ENCODE measurements around the gene AATK. TPM values are rescaled to one million over a fixed set of nuclear protein-coding genes. Genes with fewer than 3 reads are reported as not detected.

The AATK gene
- total and polyA plus RNA-seq, 2 donors (not counting 3 experiments of a cell fraction or from before 2014, with no cell fraction given) = 0.69 to 1.00 TPM

DNA sequence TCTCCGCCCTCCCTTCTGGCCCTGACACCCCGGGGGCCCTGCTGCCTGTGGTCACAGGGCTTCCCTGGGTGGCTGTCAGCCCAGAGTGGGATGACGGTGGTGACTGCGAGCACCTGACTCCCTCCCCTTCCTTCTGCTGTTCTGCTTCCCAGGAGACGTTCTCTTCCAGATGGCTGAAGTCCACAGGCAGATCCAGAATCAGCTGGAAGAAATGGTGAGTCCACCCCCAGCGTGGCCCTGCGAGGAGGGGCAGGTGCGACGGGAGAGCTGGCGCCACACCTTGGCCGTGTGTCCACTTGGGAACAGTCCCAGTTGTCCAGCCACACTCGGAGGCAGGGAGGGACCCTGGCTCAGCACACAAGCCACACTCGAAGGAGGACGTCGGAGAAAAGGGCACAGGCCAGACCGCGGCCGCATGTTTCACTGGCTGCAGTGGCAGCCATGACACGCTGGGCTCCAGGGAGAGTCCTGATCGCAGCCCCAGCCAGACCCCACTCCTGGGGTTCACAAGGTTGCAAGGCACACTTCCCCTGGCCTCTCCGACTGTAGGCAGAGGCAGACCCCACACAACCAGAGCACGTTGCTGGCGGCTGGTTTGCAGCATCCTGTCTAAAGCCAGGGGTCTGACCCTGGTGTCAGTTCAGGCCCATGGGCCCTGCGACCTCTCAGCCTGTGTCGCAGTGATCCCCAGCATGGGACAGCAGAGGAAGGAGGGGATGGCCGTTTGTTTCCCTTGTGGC lies 81.2 kb downstream of the AATK start:
- dilution Hi-C loops (cut with MboI; ENCODE audit: extremely low pct_ligation_motif_present, low sequenced_read_pairs) = no loop called here
- no peak for FAIRE-seq
- TF ChIP-seq EZH2 (IDR thresholded peaks at IDR 0.05; ENCODE audit: borderline replicate concordance, low read depth, low read length, severe bottlenecking) = no peak
- Histone ChIP-seq H3K27me3 (ENCODE audit: control insufficient read depth in 2 of 2, insufficient read depth in 2 of 2, low read length in 2 of 2) (no peaks in the 10 kb centered on the region), H3K9me3 (replicated peaks; ENCODE audit: control insufficient read depth, insufficient read depth, low read length) (no peaks in the 10 kb centered on the region), H3K4me2 (ENCODE audit: insufficient read depth, low read length) (no peak overlapping the region), H3K4me1 (ENCODE audit: control insufficient read depth, extremely low read depth, insufficient read depth, low read length) (no peaks in the 10 kb centered on the region), H3K79me2 (ENCODE audit: control insufficient read depth, insufficient read depth, low read length) (no peaks in the 10 kb centered on the region), H3K27ac (ENCODE audit: insufficient read depth, low read depth, low read length) (no peak overlapping the region), H3K9ac (replicated peaks; ENCODE audit: extremely low read depth, insufficient read depth, low read length) (no peak overlapping the region), H3K9me1 (replicated peaks; ENCODE audit: control insufficient read depth, extremely low read depth, insufficient read depth, low read length) (no peaks in the 10 kb centered on the region), H2AFZ (ENCODE audit: low read depth, low read length) (no peak overlapping the region), H4K20me1 (replicated peaks; ENCODE audit: control insufficient read depth, extremely low read depth, insufficient read depth, low read length) (no peaks in the 10 kb centered on the region), H3K4me3 (replicated peaks in 1 of 3; ENCODE audit: insufficient read depth in 1 of 3, low read depth in 1 of 3, low read length in 3 of 3) (no peak overlapping the region), H3K36me3 (ENCODE audit: control insufficient read depth in 2 of 2, extremely low read depth in 1 of 2, insufficient read depth in 2 of 2, low read length in 2 of 2) (no peaks in the 10 kb centered on the region)
- no TSS peak for BruUV-seq (replicated peaks)
- ChIA-PET POLR2A (no interaction called here), CTCF (interaction anchor here (1.7 kb wide), 1 partner anchor 13 kb away, joined by 11 read pairs; no protein-coding TSS in a partner anchor)
- intact Hi-C loops (cut with micrococcal nuclease) = no loop called here
- no peak for DNase-seq (ENCODE audit: low read depth, low spot score)

DNA sequence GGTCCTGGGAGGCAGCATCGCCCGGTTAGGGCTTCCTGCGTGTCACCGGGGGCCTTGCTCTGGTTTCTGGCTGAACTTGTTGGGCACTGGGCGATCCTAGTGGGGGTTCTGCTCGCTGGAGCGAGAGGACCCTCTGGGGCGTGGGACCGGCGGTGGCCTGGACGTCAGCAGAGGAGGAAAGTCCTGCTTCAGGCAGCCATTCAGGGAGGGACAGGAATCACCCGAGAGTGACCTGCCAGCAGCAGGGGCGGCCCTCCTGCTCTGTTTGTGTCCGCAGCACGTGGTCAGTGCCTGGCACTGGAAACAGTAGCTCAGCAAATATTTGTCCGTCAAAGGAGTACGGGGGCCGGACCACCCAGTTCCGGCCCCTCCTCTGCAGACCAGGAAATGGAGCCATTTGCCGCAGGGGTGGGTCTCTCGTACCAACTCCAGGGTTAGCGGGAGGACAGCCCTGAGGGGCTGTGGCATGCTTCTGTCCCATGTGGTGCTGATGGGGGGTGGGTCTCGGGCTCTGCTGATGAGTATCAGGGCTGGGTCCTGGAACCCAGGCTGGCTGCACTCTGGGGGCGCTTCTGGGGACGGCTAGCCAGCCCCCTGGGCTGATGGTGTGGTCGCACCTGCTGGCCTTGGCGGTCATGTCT lies 82.8 kb downstream of the AATK start:
- Histone ChIP-seq H3K4me1 (ENCODE audit: control insufficient read depth, extremely low read depth, insufficient read depth, low read length) (no peaks in the 10 kb centered on the region), H3K4me3 (replicated peaks in 1 of 3; ENCODE audit: insufficient read depth in 1 of 3, low read depth in 1 of 3, low read length in 3 of 3) (no peak overlapping the region), H3K79me2 (ENCODE audit: control insufficient read depth, insufficient read depth, low read length) (no peaks in the 10 kb centered on the region), H4K20me1 (replicated peaks; ENCODE audit: control insufficient read depth, extremely low read depth, insufficient read depth, low read length) (no peaks in the 10 kb centered on the region), H2AFZ (ENCODE audit: low read depth, low read length) (no peak overlapping the region), H3K27ac (ENCODE audit: insufficient read depth, low read depth, low read length) (no peak overlapping the region), H3K9me3 (replicated peaks; ENCODE audit: control insufficient read depth, insufficient read depth, low read length) (no peaks in the 10 kb centered on the region), H3K9ac (replicated peaks; ENCODE audit: extremely low read depth, insufficient read depth, low read length) (no peak overlapping the region), H3K36me3 (ENCODE audit: control insufficient read depth in 2 of 2, extremely low read depth in 1 of 2, insufficient read depth in 2 of 2, low read length in 2 of 2) (no peaks in the 10 kb centered on the region), H3K9me1 (replicated peaks; ENCODE audit: control insufficient read depth, extremely low read depth, insufficient read depth, low read length) (no peaks in the 10 kb centered on the region), H3K4me2 (ENCODE audit: insufficient read depth, low read length) (no peak overlapping the region), H3K27me3 (ENCODE audit: control insufficient read depth in 2 of 2, insufficient read depth in 2 of 2, low read length in 2 of 2) (no peaks in the 10 kb centered on the region)
- dilution Hi-C loops (cut with MboI; ENCODE audit: extremely low pct_ligation_motif_present, low sequenced_read_pairs) = no loop called here
- intact Hi-C loops (cut with micrococcal nuclease) = no loop called here
- BruUV-seq (replicated peaks) = no TSS peak
- TF ChIP-seq EZH2 (IDR thresholded peaks at IDR 0.05; ENCODE audit: borderline replicate concordance, low read depth, low read length, severe bottlenecking) (no peak), MYC (IDR thresholded peaks at IDR 0.05; ENCODE audit: low read depth, low read length) (no peak), GATA2 (IDR thresholded peaks at IDR 0.05; ENCODE audit: insufficient read depth, insufficient read length, low read depth, low read length) (no peak), POLR2AphosphoS5 (IDR thresholded peaks at IDR 0.05; ENCODE audit: insufficient read depth, low read depth, low read length) (no peak), JUN (IDR thresholded peaks at IDR 0.05; ENCODE audit: borderline replicate concordance, insufficient read depth, insufficient read length, low read depth) (no peak), POLR2A (IDR thresholded peaks at IDR 0.05; ENCODE audit: low read depth, low read length) (no peak)
- TF ChIP-seq, protein P1, sequence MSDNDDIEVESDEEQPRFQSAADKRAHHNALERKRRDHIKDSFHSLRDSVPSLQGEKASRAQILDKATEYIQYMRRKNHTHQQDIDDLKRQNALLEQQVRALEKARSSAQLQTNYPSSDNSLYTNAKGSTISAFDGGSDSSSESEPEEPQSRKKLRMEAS (IDR thresholded peaks at IDR 0.05; ENCODE audit: insufficient read depth, insufficient read length) = no peak
- TF ChIP-seq, protein P2, sequence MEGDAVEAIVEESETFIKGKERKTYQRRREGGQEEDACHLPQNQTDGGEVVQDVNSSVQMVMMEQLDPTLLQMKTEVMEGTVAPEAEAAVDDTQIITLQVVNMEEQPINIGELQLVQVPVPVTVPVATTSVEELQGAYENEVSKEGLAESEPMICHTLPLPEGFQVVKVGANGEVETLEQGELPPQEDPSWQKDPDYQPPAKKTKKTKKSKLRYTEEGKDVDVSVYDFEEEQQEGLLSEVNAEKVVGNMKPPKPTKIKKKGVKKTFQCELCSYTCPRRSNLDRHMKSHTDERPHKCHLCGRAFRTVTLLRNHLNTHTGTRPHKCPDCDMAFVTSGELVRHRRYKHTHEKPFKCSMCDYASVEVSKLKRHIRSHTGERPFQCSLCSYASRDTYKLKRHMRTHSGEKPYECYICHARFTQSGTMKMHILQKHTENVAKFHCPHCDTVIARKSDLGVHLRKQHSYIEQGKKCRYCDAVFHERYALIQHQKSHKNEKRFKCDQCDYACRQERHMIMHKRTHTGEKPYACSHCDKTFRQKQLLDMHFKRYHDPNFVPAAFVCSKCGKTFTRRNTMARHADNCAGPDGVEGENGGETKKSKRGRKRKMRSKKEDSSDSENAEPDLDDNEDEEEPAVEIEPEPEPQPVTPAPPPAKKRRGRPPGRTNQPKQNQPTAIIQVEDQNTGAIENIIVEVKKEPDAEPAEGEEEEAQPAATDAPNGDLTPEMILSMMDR (IDR thresholded peaks at IDR 0.05; ENCODE audit: extremely low read depth in 1 of 2, insufficient read depth in 1 of 2, low read depth in 1 of 2, low read length in 2 of 2) = no peak
- CTCF ChIA-PET = interaction anchor here (1.0 to 1.2 kb wide), 2 partner anchors 14 to 18 kb away, joined by 3 to 4 read pairs; no protein-coding TSS in a partner anchor
- DNase-seq (ENCODE audit: low read depth, low spot score) = peak; percentile 20
- no peak for FAIRE-seq
- POLR2A ChIA-PET = no interaction called here

Measured in endothelial cell of umbilical vein (primary cell).